Pancreas (tissue), 10 donors: ENCODE data around the gene FSTL4. TPM values are rescaled to one million over a fixed set of nuclear protein-coding genes. Genes with fewer than 3 reads are reported as not detected.

Source experiments
- ATAC-seq, 4 donors: fragments of 200-7000 bp; cut with Tn5 transposase; one replicate each; pipeline versions ENCODE4 v1.8.0 to v1.9.1; 2020; ENCODE audit warnings: mild to moderate bottlenecking in 4 of 4, moderate library complexity in 4 of 4
- DNase-seq, 6 donors: peaks; one replicate each; pipeline ENCODE4 v3.0.0-alpha.2; 2020
- FAIRE-seq: peaks from 2 replicates; lab custom pipeline; 2012; peaks lifted over from hg19 to GRCh38; lab: Jason Lieb, UNC
- H3K27ac ChIP-seq, 4 donors: fragments of 200-600 bp; sonication (generic); 1 replicate in 3 of 4; 2 replicates in 1 of 4; pipeline versions ENCODE4 v1.5.0 to v1.8.0; 2020
- H3K27me3 ChIP-seq, 4 donors: fragments of 200-600 bp; one replicate each; pipeline ENCODE4 v1.8.0; 2021
- H3K36me3 ChIP-seq, 3 donors: fragments of 200-600 bp; sonication (generic) in 1 of 3; one replicate each; pipeline versions ENCODE4 v1.5.0 to v1.8.0; 2020 to 2021
- H3K4me1 ChIP-seq, 3 donors: fragments of 200-600 bp; one replicate each; pipeline ENCODE4 v1.8.0; 2021
- H3K4me3 ChIP-seq, 4 donors: fragments of 200-600 bp; sonication (generic) in 2 of 4; one replicate each; pipeline versions ENCODE4 v1.5.0 to v1.8.0; 2020 to 2021
- H3K9me3 ChIP-seq, 4 donors: fragments of 200-600 bp; one replicate each; pipeline ENCODE4 v1.8.0; 2021
- CTCF ChIP-seq, 4 donors: fragments of 200-600 bp; sonication (generic) in 3 of 4; IDR thresholded peaks; one replicate each; pipeline versions ENCODE4 v1.5.0 to v1.8.0; 2021; ENCODE audit warnings: antibody characterized with exemption in 4 of 4
- WGBS, 2 donors: extraction: QIAGEN DNeasy Blood & Tissue Kit; methylation state at CpG; one replicate each; pipeline ENCODE4 v1.1.7; 2013; 5-methylcytosine and 5-hydroxymethylcytosine counted together
- intact Hi-C, 3 donors: fragments of 100-400 bp; cut with DNase I; formaldehyde crosslinking; loops; one replicate each; pipeline versions ENCODE4 v1.11.1 to v1.14.2; 2022
- polyA plus RNA-seq, 2 donors: library from polyadenylated mRNA; stranded (reverse); fragments of 200-250 nt; gene quantifications; one replicate each; pipeline ENCODE4 v1.2.3, GENCODE V29; 2013
- total RNA-seq, 6 donors: library from RNA; stranded (reverse); fragmentation: NEBNext Ultra II Directional in 4 of 6; extraction: Animal tissue kit (Norgen Biotek cat#: 25700) in 4 of 6; gene quantifications; one replicate each; pipeline versions ENCODE4 v1.2.1 to v1.2.4, GENCODE V29; 2021 to 2023
- donor health status: healthy with polysubstance abuse.
- donor health status: DM: no; HTN: no; CAD: no; lungs with moderate emphysema.
- donor health status: DM: no; HTN: no; CAD: no.
- donor health status: control.
- donor health status: control.
- donor health status: Bipolar disorder and iron deficiency.
- donor health status: DM: yes; HTN: yes; CAD: no.
- donor health status: DM: no; HTN: no; CAD: no.
- donor health status: DM: no; HTN: no; CAD: no.
- donor health status: DM: yes; HTN: yes; CAD: no.

FSTL4 gene
- total and polyA plus RNA-seq, 8 donors: 0.68 to 2.4 (median 1.4) TPM

- DNase-seq: no peak
- 59 to 62% methylated on average over 3 of the region's 3 CpGs for WGBS, 2 donors
Measured at GRCh38 chr5:133565993-133566392, 46.3 kb downstream of the FSTL4 start.

GRCh38 chr5:133564921-133565565, 47.3 kb downstream of the FSTL4 start:
- H3K4me3 ChIP-seq: no peak overlapping the region
- H3K4me1 ChIP-seq: no peaks in the 10 kb centered on the region
- TF ChIP-seq CTCF (IDR thresholded peaks at IDR 0.05): no peak
- no peaks in the 10 kb centered on the region for H3K9me3 ChIP-seq
- ATAC-seq (no peak), DNase-seq (no peak), FAIRE-seq (no peak)
- intact Hi-C loops: no loop called here
- no peaks in the 10 kb centered on the region for H3K36me3 ChIP-seq
- H3K27me3 ChIP-seq: no peaks in the 10 kb centered on the region
- H3K27ac ChIP-seq: no peak overlapping the region
- 48 to 58% methylated on average over 4 of the region's 4 CpGs for WGBS, 2 donors

More at GRCh38 chr5:133565993-133566392, 46.3 kb downstream of the FSTL4 start:
- ATAC-seq (peak in 1 of 4 donors; percentile 51), FAIRE-seq (no peak)
- Histone ChIP-seq H3K27me3 (no peaks in the 10 kb centered on the region), H3K36me3 (no peaks in the 10 kb centered on the region), H3K9me3 (no peaks in the 10 kb centered on the region), H3K27ac (no peak overlapping the region), H3K4me3 (no peak overlapping the region), H3K4me1 (no peaks in the 10 kb centered on the region)
- TF ChIP-seq CTCF (IDR thresholded peaks at IDR 0.05): no peak
- intact Hi-C loops: no loop called here

GRCh38 chr5:133562554-133562953, 49.8 kb downstream of the FSTL4 start:
- no peaks in the 10 kb centered on the region for H3K9me3 ChIP-seq
- no peaks in the 10 kb centered on the region for H3K36me3 ChIP-seq
- no peak overlapping the region for H3K27ac ChIP-seq
- ATAC-seq (no peak), DNase-seq (no peak), FAIRE-seq (no peak)
- 68 to 69% methylated on average over 10 of the region's 10 CpGs for WGBS, 2 donors
- no peak overlapping the region for H3K4me3 ChIP-seq
- H3K4me1 ChIP-seq: no peaks in the 10 kb centered on the region
- TF ChIP-seq CTCF (IDR thresholded peaks at IDR 0.05): no peak
- H3K27me3 ChIP-seq: no peaks in the 10 kb centered on the region
- intact Hi-C loops: no loop called here

GRCh38 chr5:133559960-133560359, 52.4 kb downstream of the FSTL4 start:
- intact Hi-C loops: no loop called here
- ATAC-seq: no peak
- no peak for TF ChIP-seq CTCF (IDR thresholded peaks at IDR 0.05)

GRCh38 chr5:133556551-133556950, 55.8 kb downstream of the FSTL4 start:
- WGBS, 2 donors: 73 to 93% methylated on average over 4 of the region's 4 CpGs
- Histone ChIP-seq H3K27ac (no peak overlapping the region), H3K27me3 (no peaks in the 10 kb centered on the region), H3K4me1 (no peaks in the 10 kb centered on the region), H3K36me3 (no peaks in the 10 kb centered on the region), H3K9me3 (no peaks in the 10 kb centered on the region), H3K4me3 (no peak overlapping the region)
- DNase-seq (no peak), ATAC-seq (no peak), FAIRE-seq (no peak)
- intact Hi-C loops: no loop called here
- TF ChIP-seq CTCF (IDR thresholded peaks at IDR 0.05): no peak

More at GRCh38 chr5:133559960-133560359, 52.4 kb downstream of the FSTL4 start:
- no peaks in the 10 kb centered on the region for H3K27me3 ChIP-seq
- no peak overlapping the region for H3K4me3 ChIP-seq
- WGBS, 2 donors: 47 to 66% methylated on average over 5 of the region's 5 CpGs
- no peaks in the 10 kb centered on the region for H3K4me1 ChIP-seq
- FAIRE-seq (no peak), DNase-seq (no peak)
- no peaks in the 10 kb centered on the region for H3K36me3 ChIP-seq
- no peak overlapping the region for H3K27ac ChIP-seq
- H3K9me3 ChIP-seq: no peaks in the 10 kb centered on the region
